ENCODE data around the gene PTPRG.
A peak's percentile ranks its signal among the peaks of the same experiment; 100 is the strongest.
"Not testable (repeated sequence)": the region's sequence is repeated elsewhere in the genome, so short reads cannot be mapped to it uniquely, and the experiment has no call there.

Gene PTPRG

DNA sequence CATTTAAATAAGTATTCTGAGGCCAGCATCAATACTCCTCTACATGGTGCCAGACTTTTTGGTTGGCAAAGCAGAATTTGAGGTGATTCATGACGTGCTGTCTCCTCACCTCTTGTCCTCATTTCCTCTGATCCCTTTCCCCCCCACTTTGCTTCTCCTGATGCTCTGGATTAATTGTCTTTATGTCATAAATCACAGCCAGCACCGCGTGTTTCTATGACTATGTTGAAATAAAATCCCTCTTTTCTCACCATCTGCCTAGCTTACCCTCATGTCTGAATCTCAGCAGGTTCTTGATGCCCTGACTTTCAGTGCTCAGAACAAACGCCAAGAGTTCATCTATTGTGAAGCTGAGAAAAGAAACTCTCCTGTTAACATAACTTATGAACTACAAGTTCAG, 19.7 kb upstream of the PTPRG start:
- TF ChIP-seq GATA1 (IDR thresholded peaks at IDR 0.05; ENCODE audit: low read depth, low read length) (no peak), POLR2A (IDR thresholded peaks at IDR 0.05; ENCODE audit: low read length) (no peak)
- DNase-seq: no peak

DNA sequence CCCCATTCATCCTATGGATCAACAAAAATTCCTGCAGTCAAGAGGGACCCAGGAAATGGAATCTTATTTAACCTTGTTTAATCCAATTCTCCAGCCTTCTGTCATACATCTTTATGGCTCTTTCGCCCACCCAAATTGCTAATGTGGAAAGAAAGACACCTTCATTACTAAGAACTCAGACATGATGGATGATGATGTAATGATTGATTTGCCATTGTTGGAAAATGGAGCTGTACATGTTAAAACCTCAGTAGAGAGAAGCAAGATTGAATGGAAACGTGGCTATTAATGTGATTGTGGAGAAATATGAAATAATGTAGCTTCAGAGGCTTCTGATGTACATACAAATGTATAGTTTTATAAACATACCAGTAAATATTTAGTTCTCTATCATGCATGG, 15.7 kb upstream of the PTPRG start:
- no peak for TF ChIP-seq GATA1 (IDR thresholded peaks at IDR 0.05; ENCODE audit: low read depth, low read length)
- no peak for TF ChIP-seq POLR2A (IDR thresholded peaks at IDR 0.05; ENCODE audit: low read length)
- no peak for DNase-seq

DNA sequence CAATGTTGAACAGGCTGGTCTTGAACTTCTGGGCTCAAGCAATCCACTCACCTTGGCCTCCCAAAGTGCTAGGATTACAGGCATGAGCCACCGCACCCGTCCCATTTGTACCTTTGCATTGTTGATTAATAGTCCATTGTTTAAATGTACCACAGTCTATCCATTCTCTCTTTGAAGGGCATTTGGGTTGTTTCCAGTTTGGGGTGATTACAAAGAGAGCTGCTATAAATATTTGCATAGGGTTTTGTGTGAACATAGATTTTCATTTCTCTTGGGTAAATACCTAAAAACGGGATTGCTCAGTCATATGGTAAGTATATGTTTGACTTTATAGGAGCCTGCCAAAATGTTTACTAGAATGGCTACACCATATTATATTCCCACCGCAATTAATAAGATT, 13.7 kb upstream of the PTPRG start:
- no peak for DNase-seq
- no peak for TF ChIP-seq POLR2A (IDR thresholded peaks at IDR 0.05; ENCODE audit: low read length)
- no peak for TF ChIP-seq GATA1 (IDR thresholded peaks at IDR 0.05; ENCODE audit: low read depth, low read length)

DNA sequence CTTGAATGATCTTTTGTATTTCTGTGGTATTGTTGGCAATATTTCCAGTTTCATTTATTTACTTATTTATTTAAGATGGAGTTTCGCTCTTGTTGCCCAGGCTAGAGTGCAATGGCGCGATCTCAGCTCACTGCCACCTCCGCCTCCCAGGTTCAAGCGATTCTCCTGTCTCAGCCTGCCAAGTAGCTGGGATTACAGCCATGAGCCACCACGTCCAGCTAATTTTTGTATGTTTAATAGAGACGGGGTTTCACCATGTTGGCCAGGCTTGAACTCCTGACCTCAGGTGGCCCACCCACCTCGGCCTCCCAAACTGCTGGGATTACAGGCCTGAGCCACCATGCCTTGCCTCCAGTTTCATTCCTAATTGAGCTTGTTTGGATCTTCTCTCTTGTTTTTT, 8.7 kb upstream of the PTPRG start:
- DNase-seq: not testable (repeated sequence)

DNA sequence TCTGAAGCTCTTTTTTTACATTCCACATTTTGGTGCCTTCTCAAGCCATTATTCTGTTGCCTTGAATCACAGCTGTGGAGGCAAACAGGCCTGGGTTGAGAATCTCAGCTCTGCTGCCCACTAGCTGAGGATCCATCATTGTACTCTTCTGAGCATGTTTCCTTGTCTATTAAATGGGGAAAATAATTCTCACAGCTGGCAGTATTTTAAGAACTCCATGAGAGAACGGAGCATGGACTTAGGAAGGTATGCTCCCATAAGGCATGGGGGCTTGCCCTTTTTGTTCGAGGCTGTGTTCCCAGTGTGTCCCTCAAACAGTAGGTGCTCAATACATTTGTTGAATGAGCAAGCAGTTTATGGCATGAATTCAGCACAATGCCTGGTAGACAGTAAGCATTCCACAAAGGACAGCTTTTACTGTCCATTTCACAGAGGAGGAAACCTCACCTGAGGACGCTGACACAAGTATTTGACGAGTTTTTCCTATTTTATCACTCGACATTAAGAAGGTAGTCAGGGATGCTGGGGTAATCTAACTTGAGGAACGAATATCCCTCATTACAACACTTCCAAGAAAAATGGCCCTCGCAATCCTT, 2.1 kb upstream of the PTPRG start:
- DNase-seq: no peak
- no peak for TF ChIP-seq GATA1 (IDR thresholded peaks at IDR 0.05; ENCODE audit: low read depth, low read length)

DNA sequence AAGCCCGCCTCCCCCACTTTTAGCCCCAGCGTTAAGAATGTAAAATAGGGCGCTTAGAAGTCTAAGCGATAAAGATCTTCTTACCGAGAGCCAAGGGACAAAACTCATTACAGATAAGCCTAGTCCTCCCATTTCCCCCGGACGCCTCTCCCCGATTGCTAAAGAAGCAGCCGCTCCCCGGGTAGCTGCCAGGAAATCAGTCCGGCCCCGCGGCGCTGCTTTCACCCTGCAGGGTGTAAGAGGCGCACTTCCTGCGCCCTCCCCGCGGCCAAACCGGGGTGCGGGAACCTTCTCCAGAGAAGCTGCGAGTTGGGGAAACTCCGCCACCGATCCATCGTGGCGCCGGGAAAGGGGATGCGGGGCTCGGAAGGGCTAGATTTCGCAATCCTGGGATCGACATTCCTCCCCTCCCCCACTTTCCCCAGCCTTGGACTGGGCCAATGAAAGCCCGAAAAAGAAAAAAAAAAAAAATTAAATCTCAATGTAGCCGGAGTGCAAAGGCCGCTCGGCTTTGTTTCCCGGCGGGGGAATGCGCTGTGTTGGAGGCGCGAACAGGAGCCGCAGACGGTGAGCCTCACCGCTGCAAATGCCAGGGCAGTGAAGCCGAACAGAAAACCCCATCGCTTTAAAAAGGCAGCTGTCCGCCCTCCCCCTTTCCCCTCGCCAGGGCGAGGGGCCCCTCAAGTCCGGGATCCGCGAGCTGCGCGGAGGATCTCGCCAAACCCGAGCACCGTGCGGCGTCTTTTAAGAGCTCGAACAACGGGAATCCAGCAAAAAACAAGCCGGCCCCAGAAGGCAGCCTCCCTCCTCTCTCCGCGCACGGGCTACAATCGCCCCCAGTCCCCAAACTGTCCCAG, 626 bp upstream of the PTPRG start:
- TF ChIP-seq GATA1 (IDR thresholded peaks at IDR 0.05; ENCODE audit: low read depth, low read length): no peak
- no peak for TF ChIP-seq POLR2A (IDR thresholded peaks at IDR 0.05; ENCODE audit: low read length)
- DNase-seq: peak in 1 of 2 experiments; percentile 2

DNA sequence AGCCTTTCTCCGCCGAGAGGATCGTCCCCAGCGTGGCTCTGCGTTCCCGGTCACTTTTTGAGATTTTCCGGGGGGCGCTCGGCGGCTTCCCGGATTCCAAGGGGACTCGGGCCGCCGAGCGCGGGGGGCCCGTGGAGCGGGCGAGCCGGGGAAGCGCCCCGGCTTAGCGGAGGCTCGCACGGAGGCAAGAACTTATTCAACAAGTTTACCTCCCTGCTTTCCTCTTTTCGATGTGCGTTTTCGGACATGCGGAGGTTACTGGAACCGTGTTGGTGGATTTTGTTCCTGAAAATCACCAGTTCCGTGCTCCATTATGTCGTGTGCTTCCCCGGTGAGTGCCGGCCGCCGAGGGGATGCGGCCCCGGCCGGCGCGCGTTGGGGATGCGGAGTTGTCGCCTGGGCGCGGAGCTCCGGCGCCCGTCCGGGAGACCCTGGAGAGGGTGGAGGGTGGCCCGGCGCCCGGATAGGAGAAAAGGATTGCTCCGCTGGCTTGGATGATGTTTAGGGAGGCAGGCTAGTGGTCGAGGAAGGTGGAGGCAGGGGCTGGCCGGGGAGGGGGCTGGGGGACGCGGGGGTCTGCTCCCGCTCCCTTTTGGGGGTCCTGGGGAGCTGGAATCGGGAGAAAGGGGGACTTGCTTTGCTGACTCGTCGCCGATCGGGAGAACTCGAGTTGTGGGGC, 810 bp downstream of the PTPRG start:
- TF ChIP-seq GATA1 (IDR thresholded peaks at IDR 0.05; ENCODE audit: low read depth, low read length) (no peak), POLR2A (IDR thresholded peaks at IDR 0.05; ENCODE audit: low read length) (no peak)
- no peak for DNase-seq

DNA sequence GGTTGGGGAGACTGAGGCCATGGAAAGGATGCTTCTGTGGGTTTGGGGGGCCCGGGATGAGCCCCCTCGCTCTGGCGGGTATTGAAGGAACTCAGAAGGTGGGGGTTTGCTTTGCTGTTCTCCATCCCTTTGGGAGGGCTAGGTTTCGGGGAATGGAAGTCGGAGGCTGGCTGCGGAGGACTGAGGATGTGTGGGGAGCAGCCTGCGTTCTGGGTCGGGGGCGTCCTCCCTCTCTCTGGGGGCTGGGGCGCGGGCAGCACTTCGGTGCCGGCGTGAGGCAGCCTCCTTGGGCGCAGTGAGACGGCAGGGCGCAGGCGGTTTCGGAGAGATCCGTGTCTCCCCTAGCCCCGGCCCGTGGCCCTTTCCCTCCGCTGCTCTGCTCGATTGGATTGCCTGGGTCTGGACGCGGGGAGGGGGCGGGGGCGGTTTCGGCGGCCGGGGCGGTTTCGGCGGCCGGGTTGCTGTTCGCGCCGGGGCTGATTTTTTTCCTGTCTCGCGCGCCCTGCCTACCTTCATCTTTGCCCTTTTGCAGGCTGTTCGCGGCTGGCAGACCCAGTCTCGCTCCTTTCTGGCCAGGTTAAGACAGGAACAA, 1.4 kb downstream of the PTPRG start:
- no peak for DNase-seq
- TF ChIP-seq POLR2A (IDR thresholded peaks at IDR 0.05; ENCODE audit: low read length) (no peak), GATA1 (IDR thresholded peaks at IDR 0.05; ENCODE audit: low read depth, low read length) (no peak)

DNA sequence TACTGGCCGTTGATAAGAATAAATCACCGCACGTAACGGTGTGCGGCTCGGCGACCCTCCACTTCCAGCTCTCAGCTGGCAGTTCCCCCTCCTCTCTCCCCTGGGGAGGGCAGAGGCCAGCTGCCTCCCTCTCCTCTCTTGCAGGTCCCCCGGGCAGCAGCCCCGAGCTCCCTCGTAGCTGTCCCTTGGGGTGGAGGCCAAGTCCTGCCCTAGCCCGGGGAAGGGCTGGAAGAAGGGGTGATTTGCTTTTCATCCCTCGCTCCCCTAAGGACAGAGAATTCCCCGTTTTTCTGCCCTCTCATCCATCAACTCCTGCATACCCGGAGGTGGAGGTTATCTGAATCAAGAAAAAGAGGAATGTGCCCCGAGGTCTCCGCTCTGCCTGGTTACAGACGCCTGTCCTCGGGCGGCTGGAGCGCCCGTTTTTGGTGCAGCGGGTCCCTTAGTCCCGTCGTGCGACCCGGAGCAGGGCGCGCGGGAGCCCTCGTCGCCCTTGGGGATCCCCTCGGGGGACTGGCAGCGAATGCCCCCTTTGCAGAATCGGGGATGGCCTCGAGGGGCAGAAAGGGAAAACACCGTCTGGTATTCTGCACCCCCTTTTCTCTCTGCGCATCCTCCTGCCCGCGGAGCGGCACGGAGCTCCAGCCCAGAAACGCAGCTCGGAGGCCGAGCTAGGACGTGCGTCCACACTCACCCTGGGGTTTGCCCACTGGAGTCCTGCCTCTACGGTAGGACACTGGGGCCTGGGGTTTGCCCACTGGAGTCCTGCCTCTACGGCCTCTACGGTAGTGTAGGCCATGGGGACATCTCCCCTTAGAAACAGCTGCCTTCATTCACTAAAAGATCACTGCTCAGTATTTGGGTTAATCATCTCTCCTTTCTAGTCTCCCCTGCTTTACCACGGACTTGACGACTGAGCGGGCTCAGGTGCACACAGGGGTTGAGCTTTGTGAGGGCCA, 2.2 kb downstream of the PTPRG start:
- no peak for DNase-seq
- TF ChIP-seq GATA1 (IDR thresholded peaks at IDR 0.05; ENCODE audit: low read depth, low read length) (no peak), POLR2A (IDR thresholded peaks at IDR 0.05; ENCODE audit: low read length) (no peak)

DNA sequence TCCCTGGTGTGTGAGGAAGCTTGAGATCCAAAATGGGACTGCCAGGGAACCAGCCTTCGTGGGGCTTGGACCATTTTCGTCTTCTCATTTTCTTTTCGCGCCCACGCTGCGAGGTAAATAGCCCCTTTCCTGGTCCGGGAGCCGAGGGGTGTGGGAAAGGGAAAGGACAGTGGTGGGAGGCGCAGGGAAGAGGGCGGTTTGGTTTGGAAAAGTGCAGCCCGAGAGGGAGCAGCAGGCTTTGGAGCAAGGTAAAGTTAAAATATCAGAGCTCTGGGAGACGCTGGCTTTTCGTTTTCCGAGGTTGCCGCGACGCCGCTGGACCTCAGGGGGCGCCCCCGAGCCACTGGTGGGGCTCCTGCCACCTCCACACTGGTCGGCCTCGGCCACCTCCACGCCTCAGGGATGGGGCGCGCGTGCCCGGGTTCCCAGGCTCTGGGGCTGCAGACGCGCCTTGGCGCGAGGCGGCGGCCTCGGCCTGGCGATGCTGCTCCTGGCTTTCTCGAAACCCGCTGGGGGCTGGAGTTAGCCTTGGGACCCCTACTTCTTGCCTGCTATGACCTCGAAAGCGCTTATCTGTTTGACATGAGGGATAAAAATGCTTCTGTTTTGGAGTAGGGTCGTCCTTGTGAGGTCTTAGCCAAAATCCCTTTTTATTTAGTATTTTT, 3.2 kb downstream of the PTPRG start:
- TF ChIP-seq POLR2A (IDR thresholded peaks at IDR 0.05; ENCODE audit: low read length): no peak
- no peak for TF ChIP-seq GATA1 (IDR thresholded peaks at IDR 0.05; ENCODE audit: low read depth, low read length)
- peak in 1 of 2 experiments; percentile 2 for DNase-seq

DNA sequence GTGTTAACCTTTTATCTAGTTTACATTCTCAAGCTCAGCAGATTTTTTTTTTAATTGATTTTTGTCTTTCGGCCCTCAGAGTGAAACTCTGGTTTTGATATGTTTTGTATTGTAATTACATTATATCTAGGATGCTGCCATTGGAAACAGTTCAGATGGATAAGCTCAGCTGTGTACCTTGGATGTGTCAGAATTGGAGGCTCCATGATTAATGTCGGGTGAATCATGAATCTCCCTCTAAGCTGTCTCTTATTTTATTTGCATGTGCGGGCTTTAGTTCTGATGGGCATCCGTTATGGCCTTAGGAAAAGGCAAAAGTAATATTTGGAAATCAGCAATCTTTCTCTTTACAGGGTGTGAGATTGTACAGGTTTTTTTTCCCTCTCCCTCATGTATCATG, 4.2 kb downstream of the PTPRG start:
- TF ChIP-seq POLR2A (IDR thresholded peaks at IDR 0.05; ENCODE audit: low read length) (no peak), GATA1 (IDR thresholded peaks at IDR 0.05; ENCODE audit: low read depth, low read length) (no peak)

DNA sequence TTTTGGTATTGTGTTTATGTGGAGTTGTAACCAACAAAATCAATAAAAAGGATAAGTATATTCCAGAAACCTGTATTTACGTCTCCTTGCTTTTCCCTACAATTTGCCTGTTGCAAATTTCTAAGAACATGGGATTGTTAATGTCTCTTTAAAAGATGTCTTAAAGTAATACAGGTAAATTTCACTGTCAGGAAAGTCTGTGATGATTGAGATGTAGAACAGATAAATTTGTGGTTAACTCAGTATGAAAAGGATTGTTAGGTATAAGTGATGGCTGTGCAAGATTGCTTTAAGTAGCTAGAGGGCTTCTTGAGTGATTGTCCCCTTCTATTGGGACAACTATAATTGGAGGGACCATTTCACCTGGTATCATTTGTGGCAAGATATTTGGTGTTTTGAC, 6.8 kb downstream of the PTPRG start:
- DNase-seq: no peak
- TF ChIP-seq GATA1 (IDR thresholded peaks at IDR 0.05; ENCODE audit: low read depth, low read length): no peak
- TF ChIP-seq POLR2A (IDR thresholded peaks at IDR 0.05; ENCODE audit: low read length): no peak

More for the DNA sequence above, 4.2 kb downstream of the PTPRG start:
- DNase-seq: no peak
